Common myeloid progenitor, CD34-positive (primary cell): ENCODE results near the gene CEP68.

Experiments used
- CTCF ChIA-PET: fragments of 350-600 bp; sonication (Branson Sonifier 250); formaldehyde crosslinking; loops from one replicate; lab custom pipeline; 2021; ENCODE audit warnings: antibody characterized with exemption; lab: Charles Lee
- POLR2A ChIA-PET: fragments of 350-600 bp; sonication (Branson Sonifier 250); formaldehyde crosslinking; loops from one replicate; lab custom pipeline; 2021; ENCODE audit warnings: antibody characterized with exemption; lab: Charles Lee
- DNase-seq, 3 donors: peaks; one replicate each; pipeline versions ENCODE4 v3.0.0 to v3.0.0-alpha.2; 2013
- H3K27ac ChIP-seq, 2 experiments: 1 replicate in 1 of 2; 2 replicates in 1 of 2; pipeline ENCODE4 v1.7.0; 2013; ENCODE audit warnings: inconsistent platforms in 2 of 2, low read length in 2 of 2, mild to moderate bottlenecking in 2 of 2, low read depth in 1 of 2, moderate library complexity in 1 of 2; ENCODE audit not compliant: severe bottlenecking in 2 of 2, insufficient read depth in 1 of 2, poor library complexity in 1 of 2
- H3K27me3 ChIP-seq, 5 experiments: replicated peaks in 2 of 5; 1 replicate in 3 of 5; 2 replicates in 2 of 5; pipeline versions ENCODE4 v1.6.1 to v1.7.0; 2013; ENCODE audit warnings: low read length in 4 of 5, mild to moderate bottlenecking in 2 of 5, moderate library complexity in 2 of 5, inconsistent platforms in 1 of 5; ENCODE audit not compliant: insufficient read depth in 5 of 5, control insufficient read depth in 4 of 5
- H3K36me3 ChIP-seq, 4 experiments: 1 replicate in 2 of 4; 2 replicates in 2 of 4; pipeline versions ENCODE4 v1.6.1 to v1.7.0; 2013; ENCODE audit warnings: low read length in 3 of 4, control low read depth in 1 of 4, mild to moderate bottlenecking in 1 of 4; ENCODE audit not compliant: control insufficient read depth in 4 of 4, insufficient read depth in 4 of 4
- H3K4me1 ChIP-seq, 4 experiments: 1 replicate in 3 of 4; 2 replicates in 1 of 4; pipeline versions ENCODE4 v1.6.1 to v1.7.1; 2013; ENCODE audit warnings: low read length in 3 of 4, mild to moderate bottlenecking in 3 of 4, control low read depth in 1 of 4, inconsistent platforms in 1 of 4, moderate library complexity in 1 of 4; ENCODE audit not compliant: control insufficient read depth in 4 of 4, insufficient read depth in 4 of 4; ENCODE audit errors: control extremely low read depth in 1 of 4
- H3K4me3 ChIP-seq, 7 experiments: 1 replicate in 4 of 7; 2 replicates in 3 of 7; pipeline versions ENCODE4 v1.5.1 to v1.7.0; 2013; ENCODE audit warnings: mild to moderate bottlenecking in 7 of 7, low read length in 6 of 7, moderate library complexity in 6 of 7, inconsistent platforms in 2 of 7, low read depth in 2 of 7, control low read depth in 1 of 7; ENCODE audit not compliant: insufficient read depth in 4 of 7, control insufficient read depth in 1 of 7; ENCODE audit errors: extremely low read depth in 1 of 7
- H3K9me3 ChIP-seq, 5 experiments: 1 replicate in 4 of 5; 2 replicates in 1 of 5; pipeline versions ENCODE4 v1.6.1 to v1.7.1; 2013; ENCODE audit warnings: low read length in 4 of 5, mild to moderate bottlenecking in 2 of 5, inconsistent platforms in 1 of 5, low read depth in 1 of 5, moderate library complexity in 1 of 5; ENCODE audit not compliant: control insufficient read depth in 4 of 5, insufficient read depth in 2 of 5; ENCODE audit errors: control extremely low read depth in 1 of 5
- WGBS: methylation state at CpG from one replicate; pipeline ENCODE4 v1.1.5; 2013; ENCODE audit not compliant: insufficient coverage; 5-methylcytosine and 5-hydroxymethylcytosine counted together

The CEP68 gene

GRCh38 chr2:65076345-65076710 lies 20.1 kb downstream of the CEP68 start:
- 95% methylated on average over 3 of the region's 7 CpGs for WGBS
- H3K4me1 ChIP-seq = peaks cover 0 to 27% (median 14%) of the 10 kb centered on the region in 4 experiments
- no peaks in the 10 kb centered on the region for H3K9me3 ChIP-seq
- no peak overlapping the region for H3K4me3 ChIP-seq
- peaks cover 23 to 75% (median 59%) of the 10 kb centered on the region in 4 experiments for H3K36me3 ChIP-seq
- ChIA-PET POLR2A (interaction anchor here (0.7 to 1.1 kb wide), 2 partner anchors 11 to 64 kb away, joined by 3 to 5 read pairs; no protein-coding TSS in a partner anchor), CTCF (interaction anchor here (0.9 to 4.3 kb wide), 3 partner anchors 10 to 93 kb away, joined by 3 to 20 read pairs (median 4); no protein-coding TSS in a partner anchor)
- no peak for DNase-seq
- no peak overlapping the region for H3K27ac ChIP-seq
- H3K27me3 ChIP-seq = no peaks in the 10 kb centered on the region

GRCh38 chr2:65077898-65078297 lies 21.7 kb downstream of the CEP68 start:
- 100% methylated on average over 3 of the region's 7 CpGs for WGBS
- Histone ChIP-seq H3K27ac (no peak overlapping the region), H3K4me1 (peaks cover 6 to 42% (median 30%) of the 10 kb centered on the region in 4 experiments), H3K4me3 (no peak overlapping the region), H3K9me3 (no peaks in the 10 kb centered on the region), H3K36me3 (peaks cover 23 to 70% (median 53%) of the 10 kb centered on the region in 4 experiments), H3K27me3 (no peaks in the 10 kb centered on the region)
- POLR2A ChIA-PET = interaction anchor here (0.5 to 0.6 kb wide), 3 partner anchors 15 to 209 kb away, joined by 3 to 7 read pairs (median 3); no protein-coding TSS in a partner anchor
- DNase-seq = no peak
- CTCF ChIA-PET = interaction anchor here (0.7 to 4.3 kb wide), 9 partner anchors 8 to 109 kb away, joined by 3 to 20 read pairs (median 3); no protein-coding TSS in a partner anchor

DNA sequence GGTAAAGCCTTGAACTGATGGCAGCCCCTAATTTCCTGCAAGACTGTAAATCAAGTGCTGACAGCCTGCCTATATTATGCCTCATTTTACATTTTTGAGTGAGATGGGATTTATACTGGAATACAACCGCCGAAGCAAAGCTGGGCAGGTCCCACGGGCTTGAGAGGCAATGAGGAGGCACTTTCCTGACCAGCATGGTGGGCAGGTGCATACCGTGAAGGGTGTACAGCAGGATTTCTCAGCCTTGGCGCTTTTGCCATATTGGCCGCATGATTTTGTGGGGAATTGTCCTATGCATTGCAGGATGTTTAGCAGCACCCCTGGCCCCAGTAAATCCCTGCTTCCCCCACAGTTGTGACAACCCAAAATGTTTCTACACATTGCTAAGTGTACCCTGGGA lies 22.8 kb downstream of the CEP68 start:
- Histone ChIP-seq H3K4me3 (no peak overlapping the region), H3K27ac (peak overlapping the region; percentile 27 to 45), H3K27me3 (no peaks in the 10 kb centered on the region), H3K4me1 (peaks cover 6 to 44% (median 33%) of the 10 kb centered on the region in 4 experiments), H3K9me3 (no peaks in the 10 kb centered on the region), H3K36me3 (peaks cover 22 to 70% (median 53%) of the 10 kb centered on the region in 4 experiments)
- no peak for DNase-seq
- CTCF ChIA-PET = interaction anchor here (0.8 to 4.3 kb wide), 7 partner anchors 9 to 90 kb away, joined by 3 to 20 read pairs (median 4); no protein-coding TSS in a partner anchor
- POLR2A ChIA-PET = interaction anchor here (0.8 kb wide), 1 partner anchor 90 kb away, joined by 3 read pairs; no protein-coding TSS in a partner anchor
- 94% methylated on average over 3 of the region's 6 CpGs for WGBS

DNA sequence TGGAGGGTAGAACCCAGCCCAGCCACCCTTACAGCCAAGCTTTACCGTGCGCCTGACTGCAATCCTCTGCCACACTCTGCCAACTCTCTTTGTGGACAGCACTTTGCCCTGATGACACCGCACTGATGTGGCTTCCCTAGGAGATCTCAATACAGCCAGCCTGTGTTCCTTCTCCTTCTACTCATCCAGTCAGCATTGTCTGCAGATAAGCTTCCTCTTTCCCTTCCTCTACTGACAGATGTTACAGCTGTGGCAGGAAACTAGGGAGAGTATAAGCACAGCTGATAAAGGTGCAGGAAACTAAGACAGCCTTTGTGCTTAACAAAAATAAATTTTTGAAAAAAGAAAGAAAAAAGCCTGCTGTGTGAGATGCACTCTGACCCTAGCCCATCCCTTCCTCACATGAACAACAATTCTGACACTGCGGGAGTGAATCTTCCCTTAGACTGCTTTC lies 25.0 kb downstream of the CEP68 start:
- DNase-seq = peak; percentile 91 to 99 (median 98)
- Histone ChIP-seq H3K4me3 (peak overlapping the region in 1 of 7 experiments; percentile 48), H3K9me3 (no peaks in the 10 kb centered on the region), H3K4me1 (peaks cover 6 to 42% (median 33%) of the 10 kb centered on the region in 4 experiments), H3K36me3 (peaks cover 21 to 72% (median 48%) of the 10 kb centered on the region in 4 experiments), H3K27ac (peak overlapping the region; percentile 42 to 69), H3K27me3 (no peaks in the 10 kb centered on the region)
- ChIA-PET CTCF (interaction anchor here (1.0 to 4.3 kb wide), 6 partner anchors 9 to 97 kb away, joined by 3 to 16 read pairs (median 4); partner anchors contain the start of gene RAB1A), POLR2A (interaction anchor here (0.8 to 1.8 kb wide), 7 partner anchors 13 to 97 kb away, joined by 3 to 22 read pairs (median 4); partner anchors contain the start of genes CEP68 and RAB1A)
- 0% methylated on average over 4 of the region's 4 CpGs for WGBS

DNA sequence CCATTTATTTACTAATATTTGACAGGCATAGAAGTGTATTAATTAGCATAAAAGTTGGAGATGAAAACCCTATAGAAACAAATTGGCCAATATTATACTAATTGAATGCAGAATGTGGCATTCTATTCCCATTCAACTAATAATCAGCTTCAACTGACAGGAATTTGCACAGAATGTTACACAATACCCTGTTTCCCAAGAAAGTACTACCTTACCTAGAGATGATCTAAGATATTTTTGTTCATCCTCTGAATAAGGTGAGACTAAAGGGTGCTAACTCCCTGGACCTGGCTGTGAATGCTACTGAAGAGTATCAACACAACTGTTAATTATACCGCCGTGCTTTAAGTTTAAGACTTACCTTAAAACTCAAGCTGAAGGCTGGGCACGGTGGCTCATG lies 28.9 kb downstream of the CEP68 start:
- Histone ChIP-seq H3K27ac (no peak overlapping the region), H3K27me3 (no peaks in the 10 kb centered on the region), H3K9me3 (no peaks in the 10 kb centered on the region), H3K4me3 (no peak overlapping the region), H3K36me3 (peaks cover 26 to 61% (median 44%) of the 10 kb centered on the region in 4 experiments), H3K4me1 (peaks cover 6 to 43% (median 34%) of the 10 kb centered on the region in 4 experiments)
- POLR2A ChIA-PET = interaction anchor here (1.2 to 2.0 kb wide), 2 partner anchors 18 to 20 kb away, joined by 4 to 11 read pairs; no protein-coding TSS in a partner anchor
- CTCF ChIA-PET = interaction anchor here (1.0 to 3.1 kb wide), 8 partner anchors 10 to 101 kb away, joined by 3 to 12 read pairs (median 8); no protein-coding TSS in a partner anchor
- DNase-seq = no peak
- 100% methylated on average over 2 of the region's 3 CpGs for WGBS

DNA sequence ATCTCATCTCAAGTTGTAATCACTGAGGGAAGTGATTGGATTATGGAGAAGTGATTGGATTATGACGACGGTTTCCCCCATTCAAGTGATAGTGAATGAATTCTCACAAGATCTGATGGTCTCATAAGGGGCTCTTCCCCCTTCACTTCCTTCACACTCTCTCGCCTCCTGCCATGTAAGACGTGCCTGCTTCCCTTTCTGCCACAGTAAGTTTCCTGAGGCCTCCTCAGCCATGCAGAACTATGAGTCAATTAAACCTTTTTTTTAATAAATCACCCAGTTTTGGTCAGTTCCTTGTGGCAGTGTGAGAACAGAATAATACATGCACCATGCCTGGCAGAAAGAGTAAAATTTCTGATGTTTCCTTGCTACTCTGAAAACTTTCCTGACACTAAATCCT lies 36.6 kb downstream of the CEP68 start:
- CTCF ChIA-PET = interaction anchor here (0.6 to 1.1 kb wide), 4 partner anchors 10 to 38 kb away, joined by 3 to 4 read pairs (median 3); no protein-coding TSS in a partner anchor
- H3K4me3 ChIP-seq = no peak overlapping the region
- H3K27me3 ChIP-seq = no peaks in the 10 kb centered on the region
- DNase-seq = peak in 2 of 3 donors; percentile 43 to 58
- H3K9me3 ChIP-seq = peaks cover 0 to 9% (median 0%) of the 10 kb centered on the region in 5 experiments
- H3K4me1 ChIP-seq = peaks cover 0 to 20% (median 7%) of the 10 kb centered on the region in 4 experiments
- POLR2A ChIA-PET = no interaction called here
- 57% methylated on average over 2 of the region's 4 CpGs for WGBS
- H3K36me3 ChIP-seq = peaks cover 30 to 77% (median 53%) of the 10 kb centered on the region in 4 experiments
- H3K27ac ChIP-seq = no peak overlapping the region
